Measurements from ENCODE around the gene FHIT. TPM values are rescaled to one million over a fixed set of nuclear protein-coding genes. Genes with fewer than 3 reads are reported as not detected.

Gene FHIT
- total and polyA plus RNA-seq, 4 donors, result 2.1 to 14.7 (median 6.6) TPM

DNA sequence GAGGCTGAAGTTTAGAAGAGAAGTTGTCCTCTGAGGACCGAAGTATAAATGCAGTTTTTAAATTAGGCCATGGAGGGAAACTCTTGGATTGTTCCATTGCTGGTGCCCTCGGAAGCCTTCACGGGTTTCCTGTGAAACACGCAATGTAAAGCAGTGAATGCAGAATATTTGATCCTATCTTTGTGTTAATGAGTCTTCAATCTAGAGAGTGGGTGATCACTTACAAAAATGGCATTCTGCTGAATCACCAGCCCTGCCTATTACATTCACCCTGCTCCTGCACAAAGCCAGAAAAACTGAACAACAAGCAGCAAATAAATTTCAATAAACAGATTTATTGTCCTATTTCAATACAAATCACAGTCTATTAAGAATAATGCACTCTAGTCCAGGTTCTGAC lies 1063.9 kb downstream of the FHIT start:
- H3K9ac ChIP-seq (ENCODE audit: low read depth in 1 of 2, low read length in 2 of 2), result no peak overlapping the region
- H3K4me1 ChIP-seq (ENCODE audit: control insufficient read depth in 4 of 4, insufficient read depth in 4 of 4, low read length in 3 of 4), result no peaks in the 10 kb centered on the region

DNA sequence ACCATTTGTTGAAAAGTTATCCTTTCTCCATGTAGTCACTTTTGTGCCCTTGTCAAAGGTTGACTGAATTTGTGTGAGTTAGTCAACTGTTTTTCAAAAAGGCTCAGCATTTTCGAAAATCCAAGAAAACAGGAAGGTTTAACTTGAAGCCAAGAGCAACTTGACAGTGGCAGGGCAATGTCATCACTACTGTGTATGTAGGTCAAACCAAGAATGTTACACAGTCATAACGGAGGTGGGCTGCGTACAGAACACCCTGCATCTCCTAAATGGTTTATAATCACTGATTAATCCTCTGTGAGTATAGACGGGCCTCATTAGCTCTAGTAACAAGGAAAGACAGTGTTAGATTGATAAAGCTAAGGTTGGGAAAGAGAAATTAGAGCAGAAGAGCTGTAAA lies 1064.9 kb downstream of the FHIT start:
- Histone ChIP-seq H3K4me3 (ENCODE audit: low read depth in 1 of 3, low read length in 3 of 3) (no peak overlapping the region), H3K4me1 (ENCODE audit: control insufficient read depth in 4 of 4, insufficient read depth in 4 of 4, low read length in 3 of 4) (no peaks in the 10 kb centered on the region), H3K27me3 (ENCODE audit: control insufficient read depth in 4 of 4, insufficient read depth in 4 of 4, low read length in 3 of 4) (no peaks in the 10 kb centered on the region), H3K9ac (ENCODE audit: low read depth in 1 of 2, low read length in 2 of 2) (no peak overlapping the region), H3K27ac (ENCODE audit: low read depth in 1 of 2, low read length in 2 of 2) (no peak overlapping the region), H3K9me3 (ENCODE audit: control insufficient read depth in 4 of 4, low read length in 3 of 4) (no peaks in the 10 kb centered on the region), H3K36me3 (ENCODE audit: control insufficient read depth in 4 of 4, insufficient read depth in 3 of 4, low read depth in 1 of 4, low read length in 3 of 4) (no peaks in the 10 kb centered on the region)
- DNase-seq (ENCODE audit: low spot score), result no peak
- 87% methylated on average over 4 of the region's 4 CpGs for WGBS
- no peak for TF ChIP-seq FOXA2 (IDR thresholded peaks at IDR 0.05)
- TF ChIP-seq EGR1 (IDR thresholded peaks at IDR 0.05; ENCODE audit: low read depth in 2 of 2), result no peak
- no peak for TF ChIP-seq RXRA (IDR thresholded peaks at IDR 0.05)
- no peak for TF ChIP-seq YY1 (IDR thresholded peaks at IDR 0.05)
- TF ChIP-seq, protein P1, sequence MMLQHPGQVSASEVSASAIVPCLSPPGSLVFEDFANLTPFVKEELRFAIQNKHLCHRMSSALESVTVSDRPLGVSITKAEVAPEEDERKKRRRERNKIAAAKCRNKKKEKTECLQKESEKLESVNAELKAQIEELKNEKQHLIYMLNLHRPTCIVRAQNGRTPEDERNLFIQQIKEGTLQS (IDR thresholded peaks at IDR 0.05), result no peak
- TF ChIP-seq RAD21 (IDR thresholded peaks at IDR 0.05), result no peak
- TF ChIP-seq, protein P2, sequence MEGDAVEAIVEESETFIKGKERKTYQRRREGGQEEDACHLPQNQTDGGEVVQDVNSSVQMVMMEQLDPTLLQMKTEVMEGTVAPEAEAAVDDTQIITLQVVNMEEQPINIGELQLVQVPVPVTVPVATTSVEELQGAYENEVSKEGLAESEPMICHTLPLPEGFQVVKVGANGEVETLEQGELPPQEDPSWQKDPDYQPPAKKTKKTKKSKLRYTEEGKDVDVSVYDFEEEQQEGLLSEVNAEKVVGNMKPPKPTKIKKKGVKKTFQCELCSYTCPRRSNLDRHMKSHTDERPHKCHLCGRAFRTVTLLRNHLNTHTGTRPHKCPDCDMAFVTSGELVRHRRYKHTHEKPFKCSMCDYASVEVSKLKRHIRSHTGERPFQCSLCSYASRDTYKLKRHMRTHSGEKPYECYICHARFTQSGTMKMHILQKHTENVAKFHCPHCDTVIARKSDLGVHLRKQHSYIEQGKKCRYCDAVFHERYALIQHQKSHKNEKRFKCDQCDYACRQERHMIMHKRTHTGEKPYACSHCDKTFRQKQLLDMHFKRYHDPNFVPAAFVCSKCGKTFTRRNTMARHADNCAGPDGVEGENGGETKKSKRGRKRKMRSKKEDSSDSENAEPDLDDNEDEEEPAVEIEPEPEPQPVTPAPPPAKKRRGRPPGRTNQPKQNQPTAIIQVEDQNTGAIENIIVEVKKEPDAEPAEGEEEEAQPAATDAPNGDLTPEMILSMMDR (IDR thresholded peaks at IDR 0.05; ENCODE audit: low read depth, low read length, missing input control), result no peak
- TF ChIP-seq TAF1 (conservative IDR thresholded peaks at IDR 0.05), result no peak
- no peak for TF ChIP-seq JUND (IDR thresholded peaks at IDR 0.05)
- no peak for TF ChIP-seq HNF4G (IDR thresholded peaks at IDR 0.05)
- TF ChIP-seq SP1 (IDR thresholded peaks at IDR 0.05), result no peak

More for the DNA sequence above, 1063.9 kb downstream of the FHIT start:
- no peak for DNase-seq (ENCODE audit: low spot score)
- TF ChIP-seq, protein P3, sequence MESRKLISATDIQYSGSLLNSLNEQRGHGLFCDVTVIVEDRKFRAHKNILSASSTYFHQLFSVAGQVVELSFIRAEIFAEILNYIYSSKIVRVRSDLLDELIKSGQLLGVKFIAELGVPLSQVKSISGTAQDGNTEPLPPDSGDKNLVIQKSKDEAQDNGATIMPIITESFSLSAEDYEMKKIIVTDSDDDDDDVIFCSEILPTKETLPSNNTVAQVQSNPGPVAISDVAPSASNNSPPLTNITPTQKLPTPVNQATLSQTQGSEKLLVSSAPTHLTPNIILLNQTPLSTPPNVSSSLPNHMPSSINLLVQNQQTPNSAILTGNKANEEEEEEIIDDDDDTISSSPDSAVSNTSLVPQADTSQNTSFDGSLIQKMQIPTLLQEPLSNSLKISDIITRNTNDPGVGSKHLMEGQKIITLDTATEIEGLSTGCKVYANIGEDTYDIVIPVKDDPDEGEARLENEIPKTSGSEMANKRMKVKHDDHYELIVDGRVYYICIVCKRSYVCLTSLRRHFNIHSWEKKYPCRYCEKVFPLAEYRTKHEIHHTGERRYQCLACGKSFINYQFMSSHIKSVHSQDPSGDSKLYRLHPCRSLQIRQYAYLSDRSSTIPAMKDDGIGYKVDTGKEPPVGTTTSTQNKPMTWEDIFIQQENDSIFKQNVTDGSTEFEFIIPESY (IDR thresholded peaks at IDR 0.05), result no peak
- TF ChIP-seq FOXA2 (IDR thresholded peaks at IDR 0.05) (no peak), SP1 (IDR thresholded peaks at IDR 0.05) (no peak), RXRA (IDR thresholded peaks at IDR 0.05) (no peak), YY1 (IDR thresholded peaks at IDR 0.05) (no peak), RAD21 (IDR thresholded peaks at IDR 0.05) (no peak), HNF4G (IDR thresholded peaks at IDR 0.05) (no peak)
- TF ChIP-seq, protein P2 (IDR thresholded peaks at IDR 0.05; ENCODE audit: low read depth, low read length, missing input control), result no peak
- TF ChIP-seq, protein P1 (IDR thresholded peaks at IDR 0.05), result no peak
- Histone ChIP-seq H3K36me3 (ENCODE audit: control insufficient read depth in 4 of 4, insufficient read depth in 3 of 4, low read depth in 1 of 4, low read length in 3 of 4) (no peaks in the 10 kb centered on the region), H3K4me3 (ENCODE audit: low read depth in 1 of 3, low read length in 3 of 3) (no peak overlapping the region), H3K27me3 (ENCODE audit: control insufficient read depth in 4 of 4, insufficient read depth in 4 of 4, low read length in 3 of 4) (no peaks in the 10 kb centered on the region), H3K9me3 (ENCODE audit: control insufficient read depth in 4 of 4, low read length in 3 of 4) (no peaks in the 10 kb centered on the region), H3K27ac (ENCODE audit: low read depth in 1 of 2, low read length in 2 of 2) (no peak overlapping the region)
- WGBS, result 99% methylated on average over 4 of the region's 4 CpGs

Data from liver (tissue), 9 donors.